Activated naive CD8-positive, alpha-beta T cell (primary cell): ENCODE measurements around the gene INTS6.

Experiments used
- H3K27ac Mint-ChIP-seq: one replicate; pipeline ENCODE4 v1.8.0; 2021; ENCODE audit warnings: mixed read lengths
- H3K27me3 Mint-ChIP-seq: one replicate; pipeline ENCODE4 v1.8.0; 2021; ENCODE audit warnings: mixed read lengths
- H3K36me3 Mint-ChIP-seq: one replicate; pipeline ENCODE4 v1.8.0; 2021; ENCODE audit warnings: mixed read lengths
- H3K4me1 Mint-ChIP-seq: one replicate; pipeline ENCODE4 v1.8.0; 2021; ENCODE audit warnings: low read depth, mixed read lengths
- H3K4me3 Mint-ChIP-seq: one replicate; pipeline ENCODE4 v1.8.0; 2021; ENCODE audit warnings: mild to moderate bottlenecking, mixed read lengths
- H3K9me3 Mint-ChIP-seq: one replicate; pipeline ENCODE4 v1.8.0; 2021; ENCODE audit warnings: low read depth, mixed read lengths

INTS6 gene

GRCh38 chr13:51355217-51355616 is 97.6 kb downstream of the INTS6 start:
- H3K4me3 Mint-ChIP-seq, result no peak overlapping the region
- H3K4me1 Mint-ChIP-seq, result no peaks in the 10 kb centered on the region
- H3K36me3 Mint-ChIP-seq, result peaks cover 16% of the 10 kb centered on the region
- H3K27ac Mint-ChIP-seq, result no peak overlapping the region
- peaks cover 5% of the 10 kb centered on the region for H3K9me3 Mint-ChIP-seq
- H3K27me3 Mint-ChIP-seq, result no peaks in the 10 kb centered on the region

- Mint-ChIP-seq H3K27me3 (no peaks in the 10 kb centered on the region), H3K4me3 (no peak overlapping the region), H3K4me1 (no peaks in the 10 kb centered on the region), H3K9me3 (peaks cover 5% of the 10 kb centered on the region), H3K36me3 (peaks cover 12% of the 10 kb centered on the region), H3K27ac (no peak overlapping the region)
Observed at GRCh38 chr13:51349016-51349415, 103.8 kb downstream of the INTS6 start.

- H3K9me3 Mint-ChIP-seq, result peaks cover 5% of the 10 kb centered on the region
- peaks cover 12% of the 10 kb centered on the region for H3K36me3 Mint-ChIP-seq
- no peaks in the 10 kb centered on the region for H3K4me1 Mint-ChIP-seq
- H3K4me3 Mint-ChIP-seq, result no peak overlapping the region
- no peak overlapping the region for H3K27ac Mint-ChIP-seq
- no peaks in the 10 kb centered on the region for H3K27me3 Mint-ChIP-seq
Observed at GRCh38 chr13:51348069-51348967, 104.5 kb downstream of the INTS6 start.

GRCh38 chr13:51347099-51347498 is 105.7 kb downstream of the INTS6 start:
- Mint-ChIP-seq H3K36me3 (peaks cover 6% of the 10 kb centered on the region), H3K4me3 (no peak overlapping the region), H3K27me3 (no peaks in the 10 kb centered on the region), H3K27ac (no peak overlapping the region), H3K9me3 (peaks cover 5% of the 10 kb centered on the region), H3K4me1 (no peaks in the 10 kb centered on the region)

GRCh38 chr13:51346397-51346796 is 106.4 kb downstream of the INTS6 start:
- peaks cover 2% of the 10 kb centered on the region for H3K36me3 Mint-ChIP-seq
- no peak overlapping the region for H3K27ac Mint-ChIP-seq
- H3K27me3 Mint-ChIP-seq, result no peaks in the 10 kb centered on the region
- no peaks in the 10 kb centered on the region for H3K4me1 Mint-ChIP-seq
- H3K4me3 Mint-ChIP-seq, result no peak overlapping the region
- H3K9me3 Mint-ChIP-seq, result no peaks in the 10 kb centered on the region

GRCh38 chr13:51343475-51343874 is 109.4 kb downstream of the INTS6 start:
- no peaks in the 10 kb centered on the region for H3K27me3 Mint-ChIP-seq
- H3K4me1 Mint-ChIP-seq, result no peaks in the 10 kb centered on the region
- no peaks in the 10 kb centered on the region for H3K9me3 Mint-ChIP-seq
- no peak overlapping the region for H3K4me3 Mint-ChIP-seq
- no peak overlapping the region for H3K27ac Mint-ChIP-seq
- peaks cover 2% of the 10 kb centered on the region for H3K36me3 Mint-ChIP-seq

GRCh38 chr13:51342706-51343105 is 110.1 kb downstream of the INTS6 start:
- Mint-ChIP-seq H3K27me3 (no peaks in the 10 kb centered on the region), H3K4me3 (no peak overlapping the region), H3K36me3 (peaks cover 2% of the 10 kb centered on the region), H3K27ac (no peak overlapping the region), H3K4me1 (no peaks in the 10 kb centered on the region), H3K9me3 (no peaks in the 10 kb centered on the region)

- Mint-ChIP-seq H3K27ac (no peak overlapping the region), H3K4me1 (no peaks in the 10 kb centered on the region), H3K36me3 (peaks cover 2% of the 10 kb centered on the region), H3K9me3 (no peaks in the 10 kb centered on the region), H3K4me3 (no peak overlapping the region), H3K27me3 (no peaks in the 10 kb centered on the region)
Observed at GRCh38 chr13:51341791-51342190, 111.0 kb downstream of the INTS6 start.

GRCh38 chr13:51341232-51341631 is 111.6 kb downstream of the INTS6 start:
- H3K36me3 Mint-ChIP-seq, result peaks cover 2% of the 10 kb centered on the region
- H3K9me3 Mint-ChIP-seq, result no peaks in the 10 kb centered on the region
- H3K4me3 Mint-ChIP-seq, result no peak overlapping the region
- no peaks in the 10 kb centered on the region for H3K4me1 Mint-ChIP-seq
- no peaks in the 10 kb centered on the region for H3K27me3 Mint-ChIP-seq
- no peak overlapping the region for H3K27ac Mint-ChIP-seq

GRCh38 chr13:51339952-51340732 is 112.7 kb downstream of the INTS6 start:
- Mint-ChIP-seq H3K9me3 (no peaks in the 10 kb centered on the region), H3K36me3 (peaks cover 2% of the 10 kb centered on the region), H3K27me3 (no peaks in the 10 kb centered on the region), H3K4me1 (no peaks in the 10 kb centered on the region), H3K27ac (no peak overlapping the region), H3K4me3 (no peak overlapping the region)

GRCh38 chr13:51339354-51339753 is 113.5 kb downstream of the INTS6 start, which contains the start of gene SERPINE3:
Gene SERPINE3, plus strand, starts transcription at chr13:51339691. Its CDS starts 1,401 bp downstream, at chr13:51341092.
- Mint-ChIP-seq H3K27me3 (no peaks in the 10 kb centered on the region), H3K4me3 (no peak within 1 kb of the TSS), H3K27ac (no peak within 1 kb of the TSS), H3K36me3 (peaks cover 2% of the 10 kb centered on the region), H3K4me1 (no peaks in the 10 kb centered on the region), H3K9me3 (no peaks in the 10 kb centered on the region)

- H3K36me3 Mint-ChIP-seq, result peaks cover 2% of the 10 kb centered on the region
- no peak overlapping the region for H3K27ac Mint-ChIP-seq
- H3K4me1 Mint-ChIP-seq, result peaks cover 8% of the 10 kb centered on the region
- H3K27me3 Mint-ChIP-seq, result no peaks in the 10 kb centered on the region
- no peak overlapping the region for H3K4me3 Mint-ChIP-seq
- H3K9me3 Mint-ChIP-seq, result no peaks in the 10 kb centered on the region
Observed at GRCh38 chr13:51336746-51337145, 116.1 kb downstream of the INTS6 start.

GRCh38 chr13:51333826-51334225 is 119.0 kb downstream of the INTS6 start:
- Mint-ChIP-seq H3K27ac (no peak overlapping the region), H3K27me3 (no peaks in the 10 kb centered on the region), H3K9me3 (no peaks in the 10 kb centered on the region), H3K4me1 (peaks cover 18% of the 10 kb centered on the region), H3K36me3 (peaks cover 2% of the 10 kb centered on the region), H3K4me3 (no peak overlapping the region)

- no peak overlapping the region for H3K4me3 Mint-ChIP-seq
- peaks cover 18% of the 10 kb centered on the region for H3K4me1 Mint-ChIP-seq
- peaks cover 2% of the 10 kb centered on the region for H3K36me3 Mint-ChIP-seq
- H3K27ac Mint-ChIP-seq, result no peak overlapping the region
- H3K27me3 Mint-ChIP-seq, result no peaks in the 10 kb centered on the region
- H3K9me3 Mint-ChIP-seq, result no peaks in the 10 kb centered on the region
Observed at GRCh38 chr13:51333421-51333820, 119.4 kb downstream of the INTS6 start.
